NCI-H1436 treated with DMSO at 0.1 percent for 48 hours (cell line): ENCODE measurements around the gene GABRR3.

Source experiments
- DNase-seq: peaks from one replicate; lab custom pipeline; 2025; lab: John Stamatoyannopoulos, UW

Gene GABRR3

GRCh38 chr3:98035208-98035607, at the start of gene GABRR3:
Gene GABRR3, minus strand, starts transcription at chr3:98035315. Its CDS starts 328 bp downstream, at chr3:98034987.
- DNase-seq, result no peak

GRCh38 chr3:98073486-98073885, 38.4 kb upstream of the GABRR3 start:
- no peak for DNase-seq

GRCh38 chr3:98070840-98071239, 35.7 kb upstream of the GABRR3 start:
- DNase-seq, result no peak

GRCh38 chr3:98068824-98069223, 33.7 kb upstream of the GABRR3 start:
- DNase-seq, result no peak

- DNase-seq, result no peak
Observed at GRCh38 chr3:98058244-98058960, 23.3 kb upstream of the GABRR3 start.

GRCh38 chr3:98057631-98058030, 22.5 kb upstream of the GABRR3 start:
- DNase-seq, result no peak

- no peak for DNase-seq
Observed at GRCh38 chr3:98056035-98056434, 20.9 kb upstream of the GABRR3 start.

GRCh38 chr3:98049271-98049670, 14.2 kb upstream of the GABRR3 start:
- DNase-seq, result no peak

- no peak for DNase-seq
Observed at GRCh38 chr3:98048586-98048985, 13.5 kb upstream of the GABRR3 start.

GRCh38 chr3:98041350-98041749, 6.2 kb upstream of the GABRR3 start:
- DNase-seq, result no peak

- DNase-seq, result peak; percentile 42
Observed at GRCh38 chr3:98039322-98040024, 4.4 kb upstream of the GABRR3 start.

- no peak for DNase-seq
Observed at GRCh38 chr3:98038876-98039275, 3.8 kb upstream of the GABRR3 start.

- no peak for DNase-seq
Observed at GRCh38 chr3:98038286-98038685, 3.2 kb upstream of the GABRR3 start.

- DNase-seq, result no peak
Observed at GRCh38 chr3:98034486-98034885, 629 bp downstream of the GABRR3 start.

GRCh38 chr3:98034036-98034435, 1.1 kb downstream of the GABRR3 start:
- DNase-seq, result no peak

GRCh38 chr3:98032904-98033303, 2.2 kb downstream of the GABRR3 start:
- no peak for DNase-seq

- no peak for DNase-seq
Observed at GRCh38 chr3:98032265-98032664, 2.9 kb downstream of the GABRR3 start.

- no peak for DNase-seq
Observed at GRCh38 chr3:98029083-98029482, 6.0 kb downstream of the GABRR3 start.

GRCh38 chr3:98027085-98027446, 8.0 kb downstream of the GABRR3 start:
- DNase-seq, result no peak

- DNase-seq, result no peak
Observed at GRCh38 chr3:98026425-98027084, 8.6 kb downstream of the GABRR3 start.

- DNase-seq, result no peak
Observed at GRCh38 chr3:98025392-98025945, 9.6 kb downstream of the GABRR3 start.

GRCh38 chr3:98022978-98023820, 11.9 kb downstream of the GABRR3 start:
- no peak for DNase-seq
